Measurements from ENCODE around the gene TMEM39B. TPM values are rescaled to one million over a fixed set of nuclear protein-coding genes. Genes with fewer than 3 reads are reported as not detected.

TMEM39B gene
- total RNA-seq, 1 donor from 2014 or later, result 13.3 TPM

GRCh38 chr1:32066489-32066873 lies 6.3 kb upstream of the TMEM39B start:
- peaks cover 34% of the 10 kb centered on the region for H3K4me1 ChIP-seq (ENCODE audit: insufficient read depth, low read length)
- H3K27me3 Mint-ChIP-seq (ENCODE audit: low read depth, unreplicated experiment), result no peaks in the 10 kb centered on the region
- H3K4me3 Mint-ChIP-seq (ENCODE audit: unreplicated experiment), result no peak overlapping the region
- H3K9me3 Mint-ChIP-seq (ENCODE audit: unreplicated experiment), result no peaks in the 10 kb centered on the region
- H3K27me3 ChIP-seq (ENCODE audit: insufficient read depth, low read length), result no peaks in the 10 kb centered on the region
- H3K36me3 Mint-ChIP-seq (ENCODE audit: low read depth, unreplicated experiment), result peaks cover 10% of the 10 kb centered on the region
- no peak overlapping the region for H2AFZ ChIP-seq (ENCODE audit: low read depth, low read length)
- no peak overlapping the region for H3K27ac ChIP-seq (ENCODE audit: low read depth, low read length)
- H3K27ac Mint-ChIP-seq (ENCODE audit: unreplicated experiment), result no peak overlapping the region
- peaks cover 36% of the 10 kb centered on the region for H3K4me1 Mint-ChIP-seq (ENCODE audit: low read depth, unreplicated experiment)
- TF ChIP-seq EZH2 (IDR thresholded peaks at IDR 0.05; ENCODE audit: insufficient read depth, low read length), result no peak
- TF ChIP-seq CTCF (IDR thresholded peaks at IDR 0.05; ENCODE audit: insufficient read depth, low read depth, low read length), result no peak
- no peak overlapping the region for H3K9ac ChIP-seq (ENCODE audit: low read length)
- H3K4me3 ChIP-seq (ENCODE audit: insufficient read depth, low read depth, low read length), result no peak overlapping the region
- peaks cover 14% of the 10 kb centered on the region for H4K20me1 ChIP-seq (ENCODE audit: insufficient read depth, low read length)
- FAIRE-seq (no peak), DNase-seq (ENCODE audit: low read depth) (peak; percentile 65)
- no peaks in the 10 kb centered on the region for H3K79me2 ChIP-seq (ENCODE audit: insufficient read depth, low read length)
- peak overlapping the region; percentile 53 for H3K4me2 ChIP-seq (ENCODE audit: low read length)
- no peaks in the 10 kb centered on the region for H3K9me3 ChIP-seq (ENCODE audit: insufficient read depth, low read depth, low read length)
- peaks cover 2% of the 10 kb centered on the region for H3K36me3 ChIP-seq (ENCODE audit: insufficient read depth, low read length)

GRCh38 chr1:32068957-32069588 lies 3.7 kb upstream of the TMEM39B start:
- Histone ChIP-seq H3K9ac (ENCODE audit: low read length) (no peak overlapping the region), H3K27ac (ENCODE audit: low read depth, low read length) (no peak overlapping the region), H3K4me3 (ENCODE audit: insufficient read depth, low read depth, low read length) (no peak overlapping the region), H2AFZ (ENCODE audit: low read depth, low read length) (no peak overlapping the region), H3K36me3 (ENCODE audit: insufficient read depth, low read length) (no peaks in the 10 kb centered on the region), H3K79me2 (ENCODE audit: insufficient read depth, low read length) (peaks cover 10% of the 10 kb centered on the region), H3K27me3 (ENCODE audit: insufficient read depth, low read length) (no peaks in the 10 kb centered on the region), H3K4me2 (ENCODE audit: low read length) (no peak overlapping the region), H3K4me1 (ENCODE audit: insufficient read depth, low read length) (peaks cover 31% of the 10 kb centered on the region), H3K9me3 (ENCODE audit: insufficient read depth, low read depth, low read length) (no peaks in the 10 kb centered on the region), H4K20me1 (ENCODE audit: insufficient read depth, low read length) (peaks cover 13% of the 10 kb centered on the region)
- peak overlapping the region; percentile 20 for H3K4me3 Mint-ChIP-seq (ENCODE audit: unreplicated experiment)
- H3K27me3 Mint-ChIP-seq (ENCODE audit: low read depth, unreplicated experiment), result no peaks in the 10 kb centered on the region
- DNase-seq (ENCODE audit: low read depth), result peak; percentile 68
- no peaks in the 10 kb centered on the region for H3K9me3 Mint-ChIP-seq (ENCODE audit: unreplicated experiment)
- TF ChIP-seq EZH2 (IDR thresholded peaks at IDR 0.05; ENCODE audit: insufficient read depth, low read length) (no peak), CTCF (IDR thresholded peaks at IDR 0.05; ENCODE audit: insufficient read depth, low read depth, low read length) (no peak)
- peaks cover 19% of the 10 kb centered on the region for H3K4me1 Mint-ChIP-seq (ENCODE audit: low read depth, unreplicated experiment)
- no peak for FAIRE-seq
- peak overlapping the region; percentile 73 for H3K27ac Mint-ChIP-seq (ENCODE audit: unreplicated experiment)
- H3K36me3 Mint-ChIP-seq (ENCODE audit: low read depth, unreplicated experiment), result no peaks in the 10 kb centered on the region
